Fibroblast of the aortic adventitia (primary cell): Measurements from ENCODE around the gene SESTD1. TPM values are rescaled to one million over a fixed set of nuclear protein-coding genes. Genes with fewer than 3 reads are reported as not detected.

Source experiments
- DNase-seq: peaks from one replicate; pipeline ENCODE4 v3.0.0-alpha.2; 2010; ENCODE audit warnings: low read depth
- H3K4me3 ChIP-seq: 2 replicates; pipeline ENCODE4 v1.5.1; 2011; ENCODE audit warnings: low read depth, mild to moderate bottlenecking, control low read depth, low read length, moderate library complexity
- total RNA-seq: library from RNA; depleted of rRNA; stranded (reverse); fragments of >200 nt; gene quantifications from 2 replicates; pipeline ENCODE4 v1.2.3, GENCODE V29; 2012; ENCODE audit warnings: low replicate concordance
- TF ChIP-seq, protein P1 (sequence below): IDR thresholded peaks from 2 replicates; pipeline ENCODE4 v1.5.1; 2011; ENCODE audit warnings: mild to moderate bottlenecking, low read length, control low read depth, inconsistent platforms; ENCODE audit not compliant: insufficient read depth

Gene SESTD1
- total RNA-seq, 1 donor = 62.3 TPM

DNA sequence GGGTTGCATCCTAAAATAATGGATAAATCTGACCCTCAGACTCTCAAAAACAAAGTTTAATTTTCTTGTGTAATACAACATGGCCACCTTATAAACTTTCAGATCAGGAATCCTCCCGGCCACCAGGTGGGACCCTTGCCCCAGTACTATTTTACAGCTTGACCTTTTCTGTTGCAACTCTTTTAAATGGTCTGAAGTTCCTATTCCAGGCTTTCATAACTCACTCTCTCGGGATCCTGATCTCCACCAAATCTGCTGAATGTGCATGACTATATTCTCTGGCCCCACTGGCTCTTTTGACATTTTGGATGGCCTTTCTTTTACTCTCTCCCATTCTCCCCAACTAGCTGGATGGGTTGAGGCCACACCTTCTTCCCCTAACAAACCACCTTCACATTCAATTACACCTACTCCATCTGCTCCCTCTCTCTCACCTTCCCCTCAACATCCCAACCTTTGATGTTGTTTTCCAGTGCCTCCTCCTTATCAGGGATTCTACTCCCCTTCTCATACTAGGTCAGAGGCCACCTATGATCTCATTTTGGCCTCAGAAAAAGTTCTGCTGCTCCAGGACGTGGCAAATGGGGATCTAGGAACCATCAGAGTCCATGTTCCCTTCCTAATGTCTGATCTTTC lies 70.8 kb downstream of the SESTD1 start:
- TF ChIP-seq, protein P1, sequence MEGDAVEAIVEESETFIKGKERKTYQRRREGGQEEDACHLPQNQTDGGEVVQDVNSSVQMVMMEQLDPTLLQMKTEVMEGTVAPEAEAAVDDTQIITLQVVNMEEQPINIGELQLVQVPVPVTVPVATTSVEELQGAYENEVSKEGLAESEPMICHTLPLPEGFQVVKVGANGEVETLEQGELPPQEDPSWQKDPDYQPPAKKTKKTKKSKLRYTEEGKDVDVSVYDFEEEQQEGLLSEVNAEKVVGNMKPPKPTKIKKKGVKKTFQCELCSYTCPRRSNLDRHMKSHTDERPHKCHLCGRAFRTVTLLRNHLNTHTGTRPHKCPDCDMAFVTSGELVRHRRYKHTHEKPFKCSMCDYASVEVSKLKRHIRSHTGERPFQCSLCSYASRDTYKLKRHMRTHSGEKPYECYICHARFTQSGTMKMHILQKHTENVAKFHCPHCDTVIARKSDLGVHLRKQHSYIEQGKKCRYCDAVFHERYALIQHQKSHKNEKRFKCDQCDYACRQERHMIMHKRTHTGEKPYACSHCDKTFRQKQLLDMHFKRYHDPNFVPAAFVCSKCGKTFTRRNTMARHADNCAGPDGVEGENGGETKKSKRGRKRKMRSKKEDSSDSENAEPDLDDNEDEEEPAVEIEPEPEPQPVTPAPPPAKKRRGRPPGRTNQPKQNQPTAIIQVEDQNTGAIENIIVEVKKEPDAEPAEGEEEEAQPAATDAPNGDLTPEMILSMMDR = no peak
- DNase-seq = peak; percentile 2
- H3K4me3 ChIP-seq = no peak overlapping the region

- TF ChIP-seq, protein P1 = no peak
- H3K4me3 ChIP-seq = no peak overlapping the region
Measured at GRCh38 chr2:179191110-179191509, 73.5 kb downstream of the SESTD1 start.

GRCh38 chr2:179186126-179186525 lies 78.5 kb downstream of the SESTD1 start:
- TF ChIP-seq, protein P1 = no peak
- no peak overlapping the region for H3K4me3 ChIP-seq
- DNase-seq = peak; percentile 57

More at GRCh38 chr2:179191110-179191509, 73.5 kb downstream of the SESTD1 start:
- DNase-seq = no peak

DNA sequence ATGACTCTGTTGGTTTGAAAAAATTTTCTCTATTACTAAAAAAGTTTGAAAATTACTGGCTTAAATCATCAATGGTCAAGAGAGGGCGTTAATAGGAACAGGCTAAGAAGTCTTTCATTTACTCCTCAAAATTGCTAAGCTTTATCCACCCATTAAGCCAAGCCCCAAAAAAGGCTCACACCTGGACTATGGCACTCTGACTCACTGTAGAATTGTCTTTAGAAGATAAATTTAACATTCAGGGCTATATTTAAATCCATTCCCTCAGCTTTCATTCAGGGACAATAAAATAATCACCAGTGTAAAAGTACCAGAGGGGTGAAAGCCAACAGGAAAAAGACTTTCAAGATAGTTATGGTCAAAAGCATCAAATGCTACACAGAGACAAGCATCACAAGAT lies 80.0 kb downstream of the SESTD1 start:
- DNase-seq = no peak
- TF ChIP-seq, protein P1 = no peak

GRCh38 chr2:179181002-179181401 lies 83.6 kb downstream of the SESTD1 start:
- no peak overlapping the region for H3K4me3 ChIP-seq
- TF ChIP-seq, protein P1 = no peak
- no peak for DNase-seq

More for the DNA sequence above, 80.0 kb downstream of the SESTD1 start:
- no peak overlapping the region for H3K4me3 ChIP-seq

DNA sequence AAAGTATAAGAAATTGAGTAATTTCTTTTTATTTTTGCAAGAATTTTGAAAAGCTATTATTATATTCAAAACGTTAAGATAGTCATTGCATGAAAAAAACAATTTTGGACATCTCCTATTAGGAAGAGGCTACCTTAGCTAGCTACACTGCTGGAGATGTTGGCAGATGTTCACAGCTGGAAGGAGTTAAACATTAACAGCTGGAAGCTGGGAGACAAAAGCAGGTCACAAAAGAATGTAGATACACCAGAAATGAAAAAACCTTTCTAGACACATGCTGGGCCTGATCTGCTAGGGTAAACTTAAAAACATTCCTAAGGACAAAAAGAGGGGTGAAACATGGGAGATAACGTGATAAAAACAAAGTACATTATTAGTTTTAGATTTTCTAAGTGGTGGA lies 84.4 kb downstream of the SESTD1 start:
- TF ChIP-seq, protein P1 = no peak
- DNase-seq = no peak
- H3K4me3 ChIP-seq = no peak overlapping the region

GRCh38 chr2:179179719-179180118 lies 84.9 kb downstream of the SESTD1 start:
- no peak overlapping the region for H3K4me3 ChIP-seq
- TF ChIP-seq, protein P1 = no peak
- no peak for DNase-seq
